Loucy (cell line): ENCODE measurements around the gene CLCNKB.

ENCODE experiments used
- EZH2phosphoT487 ChIP-seq: fragments of 200-600 bp; IDR thresholded peaks from 2 replicates; pipeline ENCODE4 v1.6.1; 2018; ENCODE audit warnings: antibody characterized with exemption, mild to moderate bottlenecking, moderate library complexity, borderline replicate concordance
- TF ChIP-seq, protein P1 (sequence below): fragments of 200-600 bp; sonication (generic); conservative IDR thresholded peaks from 2 replicates; pipeline ENCODE4 v1.5.1; 2014; ENCODE audit warnings: mild to moderate bottlenecking, antibody characterized with exemption, low read length

DNA sequence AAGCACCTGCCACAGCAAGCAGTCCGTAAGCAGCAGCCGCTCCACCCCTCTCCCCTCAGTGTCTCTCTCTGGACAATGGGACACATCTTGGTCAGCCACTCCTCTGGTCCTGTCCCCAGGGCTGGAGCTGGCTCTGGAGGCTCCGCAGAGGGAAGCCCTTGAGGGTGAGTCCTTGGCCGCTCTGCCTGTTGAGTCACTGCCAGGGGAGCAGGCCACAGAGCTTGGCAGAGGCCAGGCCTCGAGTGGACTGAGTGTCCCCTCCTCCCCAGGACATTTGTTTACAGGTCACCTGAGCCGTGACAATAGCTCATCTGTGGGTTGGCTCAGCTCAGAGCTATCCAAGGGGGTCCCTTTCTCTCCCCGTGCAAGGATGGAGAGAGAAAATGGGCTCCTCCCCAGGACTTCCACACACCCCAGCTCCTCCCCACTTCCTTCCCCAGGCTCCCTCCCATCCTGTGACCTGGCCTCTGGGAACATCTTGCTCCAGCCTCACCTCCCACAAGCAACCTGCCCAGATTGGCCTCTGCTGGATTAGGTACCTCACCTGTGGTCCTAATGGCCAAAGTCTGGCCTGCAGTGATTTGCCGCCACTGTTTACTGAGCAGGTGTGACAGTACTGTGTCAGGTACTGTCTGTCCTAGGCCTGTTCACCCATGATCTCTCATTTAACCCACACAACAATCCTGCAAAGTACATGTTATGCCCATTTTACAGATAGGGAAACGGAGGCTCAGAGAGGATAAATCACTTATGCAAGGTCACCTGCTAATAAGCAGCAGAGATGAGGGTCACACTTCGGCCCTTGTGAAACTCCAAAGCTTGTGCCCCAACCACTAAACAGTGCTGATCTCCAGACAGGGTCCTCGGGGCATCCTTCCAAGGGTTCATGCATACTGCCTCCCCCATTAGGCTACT lies 25.0 kb downstream of the CLCNKB start:
- TF ChIP-seq, protein P1, sequence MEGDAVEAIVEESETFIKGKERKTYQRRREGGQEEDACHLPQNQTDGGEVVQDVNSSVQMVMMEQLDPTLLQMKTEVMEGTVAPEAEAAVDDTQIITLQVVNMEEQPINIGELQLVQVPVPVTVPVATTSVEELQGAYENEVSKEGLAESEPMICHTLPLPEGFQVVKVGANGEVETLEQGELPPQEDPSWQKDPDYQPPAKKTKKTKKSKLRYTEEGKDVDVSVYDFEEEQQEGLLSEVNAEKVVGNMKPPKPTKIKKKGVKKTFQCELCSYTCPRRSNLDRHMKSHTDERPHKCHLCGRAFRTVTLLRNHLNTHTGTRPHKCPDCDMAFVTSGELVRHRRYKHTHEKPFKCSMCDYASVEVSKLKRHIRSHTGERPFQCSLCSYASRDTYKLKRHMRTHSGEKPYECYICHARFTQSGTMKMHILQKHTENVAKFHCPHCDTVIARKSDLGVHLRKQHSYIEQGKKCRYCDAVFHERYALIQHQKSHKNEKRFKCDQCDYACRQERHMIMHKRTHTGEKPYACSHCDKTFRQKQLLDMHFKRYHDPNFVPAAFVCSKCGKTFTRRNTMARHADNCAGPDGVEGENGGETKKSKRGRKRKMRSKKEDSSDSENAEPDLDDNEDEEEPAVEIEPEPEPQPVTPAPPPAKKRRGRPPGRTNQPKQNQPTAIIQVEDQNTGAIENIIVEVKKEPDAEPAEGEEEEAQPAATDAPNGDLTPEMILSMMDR = no peak
- no peak for TF ChIP-seq EZH2phosphoT487
